ENCODE results near the gene PXDC1.

GRCh38 chr6:3777730-3778461, 26.4 kb upstream of the PXDC1 start:
- no peak for TF ChIP-seq JUND (IDR thresholded peaks at IDR 0.05)
- TF ChIP-seq CTCF (IDR thresholded peaks at IDR 0.05; ENCODE audit: low read depth, low read length, missing input control), result no peak
- TF ChIP-seq, protein P1, sequence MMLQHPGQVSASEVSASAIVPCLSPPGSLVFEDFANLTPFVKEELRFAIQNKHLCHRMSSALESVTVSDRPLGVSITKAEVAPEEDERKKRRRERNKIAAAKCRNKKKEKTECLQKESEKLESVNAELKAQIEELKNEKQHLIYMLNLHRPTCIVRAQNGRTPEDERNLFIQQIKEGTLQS (IDR thresholded peaks at IDR 0.05), result no peak

Data from liver (tissue), 3 donors.